IMR-90 (cell line): ENCODE results near the gene FBXW5. TPM values are rescaled to one million over a fixed set of nuclear protein-coding genes. Genes with fewer than 3 reads are reported as not detected.

Source experiments
- ATAC-seq: fragments of 200-7000 bp; cut with Tn5 transposase; 2 replicates; pipeline ENCODE4 v1.9.1; 2020; ENCODE audit warnings: low read depth, mild to moderate bottlenecking, moderate library complexity
- BruUV-seq: library from RNA; stranded (reverse); fragments of 400-500 nt; replicated peaks from 2 replicates; lab custom pipeline; 2021; lab: Mats Ljungman, UMichigan
- CTCF ChIA-PET: fragments of 300-600 bp; formaldehyde crosslinking; extraction: SDS; loops from one replicate; lab custom pipeline; 2021; ENCODE audit warnings: antibody characterized with exemption; lab: Yijun Ruan, JAX
- POLR2A ChIA-PET: fragments of 300-600 bp; sonication (Branson Sonifier 250); formaldehyde crosslinking; loops from one replicate; lab custom pipeline; 2022; ENCODE audit warnings: antibody characterized with exemption; ENCODE audit not compliant: unreplicated experiment; lab: Charles Lee
- DNase-seq: peaks from one replicate; pipeline ENCODE4 v3.0.0; 2013
- H2AFZ ChIP-seq: replicated peaks from 2 replicates; pipeline ENCODE3; 2013; ENCODE audit warnings: low read length, mild to moderate bottlenecking; ENCODE audit not compliant: poor library complexity
- H2AK5ac ChIP-seq: 2 replicates; pipeline ENCODE4 v1.6.1; 2013; ENCODE audit warnings: low read depth, low read length, inconsistent platforms
- H2AK9ac ChIP-seq: replicated peaks from 2 replicates; pipeline ENCODE3; 2013; ENCODE audit warnings: mild to moderate bottlenecking, low read depth, low read length, moderate library complexity; ENCODE audit not compliant: poor library complexity
- H2BK120ac ChIP-seq: 2 replicates; pipeline ENCODE4 v1.6.1; 2013; ENCODE audit warnings: low read depth, low read length, inconsistent platforms
- H2BK15ac ChIP-seq: 3 replicates; pipeline ENCODE4 v1.6.1; 2013; ENCODE audit warnings: low read depth, low read length, inconsistent platforms
- H2BK20ac ChIP-seq: 2 replicates; pipeline ENCODE4 v1.6.1; 2013; ENCODE audit warnings: low read depth, mild to moderate bottlenecking, inconsistent platforms, low read length, moderate library complexity
- H2BK5ac ChIP-seq: 2 replicates; pipeline ENCODE4 v1.6.1; 2013; ENCODE audit warnings: mild to moderate bottlenecking, low read depth, low read length, inconsistent platforms; ENCODE audit not compliant: poor library complexity, severe bottlenecking
- H3K14ac ChIP-seq: replicated peaks from 2 replicates; pipeline ENCODE4 v1.6.1; 2013; ENCODE audit warnings: low read depth, low read length, inconsistent platforms
- H3K18ac ChIP-seq: 2 replicates; pipeline ENCODE4 v1.6.1; 2013; ENCODE audit warnings: low read depth, low read length, control low read depth
- H3K23ac ChIP-seq: 2 replicates; pipeline ENCODE4 v1.6.1; 2013; ENCODE audit warnings: low read depth, low read length, inconsistent platforms
- H3K27ac ChIP-seq: 2 replicates; pipeline ENCODE4 v1.5.1; 2013; ENCODE audit warnings: mild to moderate bottlenecking, control low read depth, low read length; ENCODE audit not compliant: insufficient read depth
- H3K27me3 ChIP-seq: 2 replicates; pipeline ENCODE4 v1.6.1; 2013; ENCODE audit warnings: low read length; ENCODE audit not compliant: control insufficient read depth, insufficient read depth
- H3K36me3 ChIP-seq: 2 replicates; pipeline ENCODE4 v1.6.1; 2013; ENCODE audit warnings: low read length, mixed read lengths; ENCODE audit not compliant: control insufficient read depth, insufficient read depth
- H3K4ac ChIP-seq: 2 replicates; pipeline ENCODE4 v1.6.1; 2013; ENCODE audit warnings: low read depth, low read length, inconsistent platforms
- H3K4me1 ChIP-seq: 2 replicates; pipeline ENCODE4 v1.6.1; 2013; ENCODE audit warnings: low read length, mixed read lengths; ENCODE audit not compliant: control insufficient read depth, insufficient read depth
- H3K4me2 ChIP-seq: 2 replicates; pipeline ENCODE4 v1.6.1; 2013; ENCODE audit warnings: low read depth, mild to moderate bottlenecking, control low read depth, low read length, moderate library complexity
- H3K4me3 ChIP-seq: 2 replicates; pipeline ENCODE4 v1.5.1; 2013; ENCODE audit warnings: low read depth, mild to moderate bottlenecking, control low read depth, low read length, moderate library complexity; ENCODE audit not compliant: insufficient read depth
- H3K56ac ChIP-seq: 2 replicates; pipeline ENCODE4 v1.6.1; 2013; ENCODE audit warnings: low read length, inconsistent platforms; ENCODE audit not compliant: insufficient read depth; ENCODE audit errors: extremely low read depth
- H3K79me1 ChIP-seq, 2 experiments: 2 replicates each; pipeline ENCODE4 v1.6.1; 2013; ENCODE audit warnings: low read length in 2 of 2, inconsistent platforms in 1 of 2, low read depth in 1 of 2
- H3K9ac ChIP-seq: 2 replicates; pipeline ENCODE4 v1.6.1; 2013; ENCODE audit warnings: low read depth, low read length, control low read depth
- H3K9me1 ChIP-seq: 2 replicates; pipeline ENCODE4 v1.6.1; 2013; ENCODE audit warnings: low read length, inconsistent platforms; ENCODE audit not compliant: insufficient read depth
- H3K9me3 ChIP-seq: 2 replicates; pipeline ENCODE4 v1.6.1; 2013; ENCODE audit warnings: low read length; ENCODE audit not compliant: control insufficient read depth, insufficient read depth
- H4K20me1 ChIP-seq: 2 replicates; pipeline ENCODE4 v1.6.1; 2013; ENCODE audit warnings: low read length, inconsistent platforms; ENCODE audit not compliant: insufficient read depth
- H4K5ac ChIP-seq: 2 replicates; pipeline ENCODE4 v1.6.1; 2013; ENCODE audit warnings: mild to moderate bottlenecking, low read depth, low read length, control low read depth
- H4K8ac ChIP-seq, 2 experiments: 2 replicates each; pipeline ENCODE4 v1.6.1; 2013; ENCODE audit warnings: low read depth in 2 of 2, low read length in 2 of 2, control low read depth in 1 of 2, inconsistent platforms in 1 of 2
- H4K91ac ChIP-seq: 2 replicates; pipeline ENCODE4 v1.6.1; 2013; ENCODE audit warnings: low read depth, low read length, inconsistent platforms; ENCODE audit not compliant: insufficient read depth
- BHLHE40 ChIP-seq: fragments of 150-350 bp; IDR thresholded peaks from 2 replicates; pipeline ENCODE4 v1.6.1; 2016; ENCODE audit warnings: mild to moderate bottlenecking, low read depth, low read length
- FOS ChIP-seq: fragments of 150-350 bp; IDR thresholded peaks from 2 replicates; pipeline ENCODE4 v1.6.1; 2016; ENCODE audit warnings: low read depth, low read length
- MAFK ChIP-seq: IDR thresholded peaks from 2 replicates; pipeline ENCODE4 v1.6.1; 2012; ENCODE audit warnings: low read depth, low read length, improper control_type of control experiment
- RAD21 ChIP-seq: IDR thresholded peaks from 2 replicates; pipeline ENCODE4 v1.6.1; 2012; ENCODE audit warnings: low read length, improper control_type of control experiment
- RFX5 ChIP-seq: IDR thresholded peaks from 2 replicates; pipeline ENCODE4 v1.8.0; 2012; ENCODE audit warnings: low read depth, mild to moderate bottlenecking, low read length, moderate library complexity
- WGBS, 2 experiments: methylation state at CpG; one replicate each; pipeline versions ENCODE4 v1.1.5 to v1.1.7; 2013; ENCODE audit warnings: missing lambda C conversion rate in 2 of 2; ENCODE audit not compliant: insufficient read length in 1 of 2; ENCODE audit errors: extremely low coverage in 2 of 2; 5-methylcytosine and 5-hydroxymethylcytosine counted together
- dilution Hi-C: fragments of 300-500 bp; cut with HindIII; formaldehyde crosslinking; loops from one replicate; pipeline ENCODE4 v1.14.3; 2018; ENCODE audit warnings: low sequenced_read_pairs; ENCODE audit not compliant: unreplicated experiment
- in situ Hi-C: fragments of 300-500 bp; cut with MboI; formaldehyde crosslinking; loops from 3 replicates; pipeline ENCODE4 v1.14.3; 2019; ENCODE audit warnings: low sequenced_read_pairs, inconsistent platforms, mixed read lengths
- intact Hi-C: fragments of 100-400 bp; cut with micrococcal nuclease; formaldehyde crosslinking; loops from 2 replicates; pipeline ENCODE4 v1.10.0; 2022
- polyA plus RNA-seq, 3 experiments: library from polyadenylated mRNA; depleted of rRNA; stranded (reverse); fragments of >200 nt; gene quantifications; 2 replicates each; pipeline ENCODE4 v1.2.3, GENCODE V29; 2012; ENCODE audit warnings: low replicate concordance in 1 of 3
- total RNA-seq: library from RNA; depleted of rRNA; stranded (reverse); fragments of >200 nt; gene quantifications from 2 replicates; pipeline ENCODE4 v1.2.3, GENCODE V29; 2012
- TF ChIP-seq, protein P1 (sequence below): fragments of 150-350 bp; IDR thresholded peaks from 2 replicates; pipeline ENCODE4 v1.6.1; 2017; ENCODE audit warnings: mild to moderate bottlenecking, antibody characterized with exemption, low read length, low read depth

The FBXW5 gene
- total and polyA plus RNA-seq, 2 of the 4 experiments (the other 2 are of a cell fraction) = 65.1 to 80.2 TPM

DNA sequence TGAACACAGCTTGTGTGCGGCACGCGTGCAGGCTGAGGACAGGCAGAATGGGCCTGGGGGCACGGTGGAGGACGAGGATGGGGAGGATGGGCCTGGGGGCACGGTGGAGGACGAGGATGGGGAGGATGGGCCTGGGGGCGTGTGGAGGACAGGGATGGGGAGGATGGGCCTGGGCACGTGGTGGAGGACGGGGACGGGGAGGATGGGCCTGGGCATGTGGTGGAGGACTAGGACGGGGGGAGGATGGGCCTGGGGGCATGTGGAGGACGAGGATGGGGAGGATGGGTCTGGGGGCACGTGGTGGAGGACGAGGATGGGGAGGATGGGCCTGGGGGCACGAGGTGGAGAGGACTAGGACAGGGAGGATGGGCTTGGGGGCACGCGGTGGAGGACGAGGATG, 22.0 kb downstream of the FBXW5 start:
- H2AFZ ChIP-seq = no peak overlapping the region
- no peaks in the 10 kb centered on the region for H3K9me3 ChIP-seq
- in situ Hi-C loops (no loop called here), dilution Hi-C loops (no loop called here), intact Hi-C loops (no loop called here)
- no peaks in the 10 kb centered on the region for H3K9me1 ChIP-seq
- CTCF ChIA-PET = no interaction called here
- no peak overlapping the region for H2BK15ac ChIP-seq
- TF ChIP-seq RAD21 (no peak), RFX5 (no peak), FOS (no peak), MAFK (no peak), BHLHE40 (no peak)
- TF ChIP-seq, protein P1, sequence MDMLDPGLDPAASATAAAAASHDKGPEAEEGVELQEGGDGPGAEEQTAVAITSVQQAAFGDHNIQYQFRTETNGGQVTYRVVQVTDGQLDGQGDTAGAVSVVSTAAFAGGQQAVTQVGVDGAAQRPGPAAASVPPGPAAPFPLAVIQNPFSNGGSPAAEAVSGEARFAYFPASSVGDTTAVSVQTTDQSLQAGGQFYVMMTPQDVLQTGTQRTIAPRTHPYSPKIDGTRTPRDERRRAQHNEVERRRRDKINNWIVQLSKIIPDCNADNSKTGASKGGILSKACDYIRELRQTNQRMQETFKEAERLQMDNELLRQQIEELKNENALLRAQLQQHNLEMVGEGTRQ = no peak
- no peaks in the 10 kb centered on the region for H4K20me1 ChIP-seq
- BruUV-seq = no TSS peak
- peaks cover 29% of the 10 kb centered on the region for H3K36me3 ChIP-seq
- no peak overlapping the region for H3K14ac ChIP-seq
- H3K9ac ChIP-seq = no peak overlapping the region
- DNase-seq = no peak
- no peak overlapping the region for H3K4ac ChIP-seq
- H2AK5ac ChIP-seq = no peak overlapping the region
- H3K27me3 ChIP-seq = no peaks in the 10 kb centered on the region
- no peak overlapping the region for H3K4me3 ChIP-seq
- H2BK20ac ChIP-seq = no peak overlapping the region
- no peak overlapping the region for H3K56ac ChIP-seq
- WGBS, 2 experiments = 94% methylated on average over 15 of the region's 19 CpGs; no CpG with 5 or more reads in 1 of the 2 experiments
- no peak overlapping the region for H4K8ac ChIP-seq
- H3K23ac ChIP-seq = no peak overlapping the region
- H4K5ac ChIP-seq = no peak overlapping the region
- peaks cover 3 to 5% of the 10 kb centered on the region in 2 experiments; a peak in 2 of 4 replicates for H3K79me1 ChIP-seq
- H2AK9ac ChIP-seq = peak overlapping the region; percentile 35
- H2BK120ac ChIP-seq = no peak overlapping the region
- no peak for ATAC-seq
- H3K4me2 ChIP-seq = no peak overlapping the region
- H4K91ac ChIP-seq = no peak overlapping the region
- no peaks in the 10 kb centered on the region for H3K4me1 ChIP-seq
- H2BK5ac ChIP-seq = no peak overlapping the region
- H3K27ac ChIP-seq = no peak overlapping the region
- POLR2A ChIA-PET = no interaction called here
- no peak overlapping the region for H3K18ac ChIP-seq
